ENCODE results near the gene SRBD1.

DNA sequence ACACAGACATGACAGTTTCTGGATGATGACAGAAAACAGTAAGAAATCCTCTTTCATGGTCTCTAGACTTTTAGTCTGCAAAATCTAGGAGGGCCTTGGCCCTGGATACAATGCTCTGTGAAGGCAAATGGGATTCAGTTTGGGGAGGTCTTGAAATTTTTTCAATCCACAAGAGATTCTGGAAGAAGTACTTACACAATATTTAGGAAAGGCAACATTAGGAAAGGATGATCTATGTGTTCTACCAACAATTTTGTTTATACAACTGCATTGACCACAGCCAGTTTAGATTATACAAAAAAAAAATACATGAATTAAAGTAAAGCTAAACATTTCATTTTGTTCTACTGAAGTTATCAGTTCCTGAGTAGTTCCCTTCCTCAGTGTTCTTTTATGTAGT, 208.0 kb downstream of the SRBD1 start:
- TF ChIP-seq, protein P1, sequence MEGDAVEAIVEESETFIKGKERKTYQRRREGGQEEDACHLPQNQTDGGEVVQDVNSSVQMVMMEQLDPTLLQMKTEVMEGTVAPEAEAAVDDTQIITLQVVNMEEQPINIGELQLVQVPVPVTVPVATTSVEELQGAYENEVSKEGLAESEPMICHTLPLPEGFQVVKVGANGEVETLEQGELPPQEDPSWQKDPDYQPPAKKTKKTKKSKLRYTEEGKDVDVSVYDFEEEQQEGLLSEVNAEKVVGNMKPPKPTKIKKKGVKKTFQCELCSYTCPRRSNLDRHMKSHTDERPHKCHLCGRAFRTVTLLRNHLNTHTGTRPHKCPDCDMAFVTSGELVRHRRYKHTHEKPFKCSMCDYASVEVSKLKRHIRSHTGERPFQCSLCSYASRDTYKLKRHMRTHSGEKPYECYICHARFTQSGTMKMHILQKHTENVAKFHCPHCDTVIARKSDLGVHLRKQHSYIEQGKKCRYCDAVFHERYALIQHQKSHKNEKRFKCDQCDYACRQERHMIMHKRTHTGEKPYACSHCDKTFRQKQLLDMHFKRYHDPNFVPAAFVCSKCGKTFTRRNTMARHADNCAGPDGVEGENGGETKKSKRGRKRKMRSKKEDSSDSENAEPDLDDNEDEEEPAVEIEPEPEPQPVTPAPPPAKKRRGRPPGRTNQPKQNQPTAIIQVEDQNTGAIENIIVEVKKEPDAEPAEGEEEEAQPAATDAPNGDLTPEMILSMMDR (conservative IDR thresholded peaks at IDR 0.05; ENCODE audit: low read depth, low read length): no peak
- TF ChIP-seq EZH2 (IDR thresholded peaks at IDR 0.05; ENCODE audit: low read length, unreplicated experiment): no peak

Data from PC-3 (cell line).